Cerebellar nuclear complex (tissue), 1 donor: ENCODE data around the gene CHST14.

Source experiments
- DNase-seq, 2 experiments: peaks; one replicate each; lab custom pipeline; 2025; lab: John Stamatoyannopoulos, UW

The CHST14 gene

DNA sequence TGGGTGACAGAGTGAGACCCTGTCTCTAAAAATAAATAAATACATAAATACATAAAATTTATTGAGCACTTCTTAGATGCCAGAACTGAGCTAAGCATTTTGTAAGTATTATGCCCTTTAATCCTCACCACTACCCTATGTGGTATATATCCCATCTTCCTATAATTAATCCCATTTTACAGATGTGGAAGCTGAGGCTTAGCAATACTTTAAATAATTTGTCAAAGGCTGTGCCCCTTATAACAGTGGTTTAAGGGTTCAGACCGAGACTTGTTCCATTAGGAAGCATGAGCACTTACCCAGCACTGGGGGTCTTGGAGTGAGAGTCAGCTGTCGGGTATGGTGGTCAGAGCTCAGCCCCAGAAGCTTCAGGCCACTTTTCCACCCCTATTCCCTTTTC lies 7.5 kb upstream of the CHST14 start:
- DNase-seq = no peak

DNA sequence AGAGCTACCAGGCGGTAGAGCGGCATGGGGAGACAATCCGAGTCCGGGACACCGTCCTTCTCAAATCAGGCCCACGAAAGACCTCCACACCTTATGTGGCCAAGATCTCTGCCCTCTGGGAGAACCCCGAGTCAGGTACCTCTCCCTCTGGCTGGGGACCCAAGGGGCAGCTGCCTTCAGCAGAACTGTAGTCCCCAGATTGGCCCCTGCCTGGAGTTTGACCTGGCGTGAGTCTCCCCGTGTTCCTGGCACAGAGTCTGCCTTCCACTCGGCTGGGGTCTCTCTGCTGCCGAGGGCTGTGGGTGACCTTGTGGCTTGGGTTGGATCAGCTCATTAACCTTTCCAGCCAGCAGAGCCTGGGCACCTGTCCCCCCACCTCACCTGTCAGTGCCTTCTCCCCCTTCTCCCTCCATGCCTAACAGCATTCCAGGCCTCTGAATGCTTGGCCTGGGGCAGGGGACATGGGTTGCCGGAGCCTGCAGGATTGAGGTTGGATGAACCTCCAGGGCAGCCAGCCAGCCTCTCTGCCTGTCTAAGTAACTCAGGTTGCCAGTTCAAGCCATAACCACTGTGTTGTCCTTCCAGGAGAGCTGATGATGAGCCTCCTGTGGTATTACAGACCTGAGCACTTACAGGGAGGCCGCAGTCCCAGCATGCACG lies 6.8 kb upstream of the CHST14 start:
- no peak for DNase-seq

DNA sequence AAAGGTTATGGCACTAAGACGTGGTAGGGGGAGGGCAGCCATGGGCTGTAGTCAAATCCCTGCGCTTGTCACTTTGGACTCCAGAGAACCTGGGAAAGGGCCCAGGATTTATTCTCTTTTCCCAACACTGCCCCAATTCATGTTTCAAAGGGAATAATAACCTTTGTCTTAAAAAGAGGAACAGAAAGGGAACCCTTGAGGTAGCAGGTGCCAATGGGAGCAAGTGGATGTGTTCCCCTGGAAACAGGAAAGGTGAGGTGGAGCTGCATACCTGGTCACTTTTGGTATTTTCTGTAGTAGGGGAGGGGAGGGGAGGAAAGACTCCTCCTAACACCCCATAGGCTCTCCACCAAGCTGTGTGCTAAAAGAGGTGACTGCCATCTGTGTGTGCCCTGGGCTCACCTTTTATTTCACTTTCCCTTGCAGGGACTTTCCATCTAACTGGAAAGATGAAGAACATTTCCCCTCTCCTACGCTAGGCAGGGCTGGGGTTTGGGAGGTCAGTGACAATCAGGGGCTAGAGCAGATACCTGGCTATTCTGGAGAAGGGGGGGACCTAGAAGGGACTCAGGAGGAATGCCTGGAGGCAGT lies 6.1 kb upstream of the CHST14 start:
- DNase-seq = no peak

DNA sequence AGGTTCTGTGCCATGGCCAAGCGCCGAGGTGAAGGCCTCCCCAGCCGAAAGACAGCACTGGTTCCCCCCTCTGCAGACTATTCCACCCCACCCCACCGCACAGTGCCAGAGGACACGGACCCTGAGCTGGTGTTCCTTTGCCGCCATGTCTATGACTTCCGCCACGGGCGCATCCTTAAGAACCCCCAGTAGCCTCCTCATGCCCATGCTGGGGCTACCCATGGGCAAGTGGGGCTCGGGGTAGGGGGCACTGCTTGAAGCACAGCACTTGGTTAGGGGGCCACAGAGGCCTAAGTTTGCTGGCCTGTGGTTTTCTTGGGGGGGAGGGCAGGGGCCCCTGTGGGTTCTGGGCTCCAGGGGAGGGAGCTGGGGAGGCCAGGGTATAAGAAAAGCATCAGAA lies 4.8 kb upstream of the CHST14 start:
- DNase-seq = no peak

DNA sequence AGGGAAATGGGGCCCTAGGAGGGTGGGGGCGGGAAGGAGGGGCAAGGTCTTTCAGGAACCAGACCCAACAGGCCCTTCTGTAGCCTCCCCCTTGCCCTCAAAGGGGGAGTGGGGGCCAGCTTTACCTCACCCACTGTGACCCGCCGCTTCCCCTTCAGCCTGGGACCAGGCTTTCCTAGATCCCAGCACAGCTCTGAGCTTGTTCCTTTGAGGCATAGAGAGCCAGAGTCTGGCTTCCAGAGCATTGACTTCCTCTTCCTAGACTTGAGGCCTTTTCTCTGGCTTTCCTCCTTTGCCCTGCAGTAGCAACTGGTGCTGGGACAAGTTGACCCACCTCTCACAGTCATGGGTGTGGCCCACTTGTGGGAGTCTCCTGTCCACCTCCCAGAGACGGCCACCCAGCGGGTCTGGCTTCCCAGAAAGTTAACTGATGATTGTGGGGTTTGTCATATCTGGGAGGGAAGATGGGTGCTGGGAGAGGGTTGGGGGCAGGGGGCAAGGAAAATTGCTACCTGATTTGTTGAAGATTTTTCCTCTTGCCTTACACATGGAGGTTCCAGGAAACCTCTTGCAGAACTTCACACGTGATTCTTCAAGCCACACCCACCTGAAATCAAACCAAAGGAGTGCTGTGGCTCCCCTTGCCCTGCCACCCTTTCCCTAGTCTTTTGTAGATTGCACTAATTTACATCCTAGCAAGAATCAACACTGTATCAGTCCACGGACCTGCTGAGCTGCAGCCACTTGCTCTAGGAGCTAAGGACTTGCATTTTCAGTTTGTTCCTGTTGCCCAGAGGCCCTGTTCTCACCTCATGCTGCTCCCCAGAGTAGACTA lies 4.1 kb upstream of the CHST14 start:
- no peak for DNase-seq

DNA sequence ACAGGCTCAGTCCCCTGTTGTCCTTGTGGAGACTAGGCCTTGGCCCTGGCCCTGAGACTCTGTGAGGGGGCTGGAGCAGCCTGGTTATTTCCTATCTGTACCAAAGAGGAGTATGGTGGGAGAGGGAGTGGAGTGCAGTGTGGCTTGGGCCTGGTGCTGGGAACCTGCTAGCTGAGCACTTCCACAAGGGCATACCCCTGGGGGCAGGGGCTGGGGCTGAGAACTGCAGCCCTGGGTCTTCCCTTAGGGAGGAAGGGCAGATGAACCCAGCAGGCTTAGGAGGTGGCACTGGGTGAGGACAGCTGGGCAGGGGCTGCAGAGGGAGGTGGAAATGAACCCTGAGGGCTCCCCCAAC lies 3.5 kb upstream of the CHST14 start:
- no peak for DNase-seq

DNA sequence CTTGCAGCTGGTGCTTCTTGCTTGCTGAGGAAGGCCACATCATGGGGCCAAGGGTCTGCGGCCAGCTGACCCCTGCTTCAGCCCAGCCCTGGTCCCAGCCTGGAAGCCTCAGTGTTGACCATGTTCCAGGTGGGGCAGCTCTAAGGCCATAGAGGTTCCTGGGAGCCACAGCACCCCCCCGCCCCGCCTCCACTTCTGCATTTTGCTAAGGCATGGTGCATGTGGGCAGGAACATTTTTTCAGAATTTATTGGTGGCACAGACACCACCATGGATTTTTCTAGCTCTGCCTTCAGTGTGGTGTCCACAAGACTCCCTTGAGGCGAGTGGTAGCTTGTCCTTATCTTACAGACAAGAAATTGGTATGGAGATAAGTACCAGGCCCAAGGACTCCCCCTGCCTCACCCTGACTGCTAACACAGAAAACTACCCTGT lies 1.9 kb upstream of the CHST14 start:
- no peak for DNase-seq

DNA sequence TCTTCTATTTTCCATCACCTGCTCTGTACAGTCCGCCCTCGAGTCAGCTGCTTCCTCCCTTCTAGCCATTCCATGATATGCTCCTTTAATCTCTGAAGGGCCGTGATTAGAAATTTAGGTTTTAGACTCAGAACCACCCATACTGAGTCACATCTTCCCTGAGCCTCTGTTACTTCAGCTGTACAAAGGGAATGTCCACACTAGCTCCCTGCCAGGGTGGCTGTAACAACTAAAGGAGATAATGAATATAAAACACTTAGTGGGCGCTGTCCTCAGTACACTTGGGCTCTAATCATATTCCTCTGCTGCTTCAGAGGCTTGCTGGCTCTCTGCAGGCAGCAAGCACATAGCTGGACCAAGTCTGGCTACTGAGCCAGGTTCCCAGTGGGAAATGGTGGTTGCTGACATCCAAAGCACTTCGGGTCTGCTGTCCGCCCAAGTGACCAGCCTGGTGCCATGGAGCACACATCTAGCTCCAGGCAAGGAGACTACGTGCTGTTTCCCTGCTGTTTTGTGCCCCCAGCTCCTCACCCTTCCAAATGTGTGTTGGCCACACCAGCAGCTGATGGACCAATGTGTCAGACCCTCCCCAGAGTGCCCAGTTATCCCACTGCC lies 901 bp upstream of the CHST14 start:
- no peak for DNase-seq

DNA sequence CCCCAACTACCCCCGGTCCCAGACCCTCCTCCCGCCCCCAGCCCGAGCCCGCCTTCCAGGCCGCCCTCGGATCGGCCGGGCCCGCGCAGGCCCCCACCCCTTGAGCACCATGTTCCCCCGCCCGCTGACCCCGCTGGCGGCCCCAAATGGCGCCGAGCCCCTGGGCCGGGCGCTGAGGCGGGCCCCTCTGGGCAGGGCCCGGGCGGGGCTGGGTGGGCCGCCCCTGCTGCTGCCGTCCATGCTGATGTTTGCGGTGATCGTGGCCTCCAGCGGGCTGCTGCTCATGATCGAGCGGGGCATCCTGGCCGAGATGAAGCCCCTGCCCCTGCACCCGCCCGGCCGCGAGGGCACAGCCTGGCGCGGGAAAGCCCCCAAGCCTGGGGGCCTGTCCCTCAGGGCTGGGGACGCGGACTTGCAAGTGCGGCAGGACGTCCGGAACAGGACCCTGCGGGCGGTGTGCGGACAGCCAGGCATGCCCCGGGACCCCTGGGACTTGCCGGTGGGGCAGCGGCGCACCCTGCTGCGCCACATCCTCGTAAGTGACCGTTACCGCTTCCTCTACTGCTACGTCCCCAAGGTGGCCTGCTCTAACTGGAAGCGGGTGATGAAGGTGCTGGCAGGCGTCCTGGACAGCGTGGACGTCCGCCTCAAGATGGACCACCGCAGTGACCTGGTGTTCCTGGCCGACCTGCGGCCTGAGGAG lies 472 bp downstream of the CHST14 start:
- no peak for DNase-seq

DNA sequence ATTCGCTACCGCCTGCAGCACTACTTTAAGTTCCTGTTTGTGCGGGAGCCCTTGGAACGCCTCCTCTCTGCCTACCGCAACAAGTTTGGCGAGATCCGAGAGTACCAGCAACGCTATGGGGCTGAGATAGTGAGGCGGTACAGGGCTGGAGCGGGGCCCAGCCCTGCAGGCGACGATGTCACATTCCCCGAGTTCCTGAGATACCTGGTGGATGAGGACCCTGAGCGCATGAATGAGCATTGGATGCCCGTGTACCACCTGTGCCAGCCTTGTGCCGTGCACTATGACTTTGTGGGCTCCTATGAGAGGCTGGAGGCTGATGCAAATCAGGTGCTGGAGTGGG lies 995 bp downstream of the CHST14 start:
- no peak for DNase-seq

DNA sequence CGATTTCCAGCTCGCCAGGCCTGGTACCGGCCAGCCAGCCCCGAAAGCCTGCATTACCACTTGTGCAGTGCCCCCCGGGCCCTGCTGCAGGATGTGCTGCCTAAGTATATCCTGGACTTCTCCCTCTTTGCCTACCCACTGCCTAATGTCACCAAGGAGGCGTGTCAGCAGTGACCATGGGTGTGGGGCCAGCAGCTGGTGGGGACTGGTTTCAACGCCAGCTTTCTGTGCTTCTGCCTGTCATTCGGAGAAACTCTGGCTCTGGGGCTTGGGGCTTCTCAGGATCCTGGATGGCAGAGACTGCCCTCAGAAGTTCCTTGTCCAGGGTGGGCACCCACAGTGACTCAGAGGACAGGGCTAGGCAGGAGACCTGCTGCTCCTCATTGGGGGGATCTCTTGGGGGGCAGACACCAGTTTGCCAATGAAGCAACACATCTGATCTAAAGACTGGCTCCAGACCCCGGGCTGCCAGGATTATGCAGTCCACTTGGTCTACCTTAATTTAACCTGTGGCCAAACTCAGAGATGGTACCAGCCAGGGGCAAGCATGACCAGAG lies 1.5 kb downstream of the CHST14 start:
- DNase-seq = no peak

DNA sequence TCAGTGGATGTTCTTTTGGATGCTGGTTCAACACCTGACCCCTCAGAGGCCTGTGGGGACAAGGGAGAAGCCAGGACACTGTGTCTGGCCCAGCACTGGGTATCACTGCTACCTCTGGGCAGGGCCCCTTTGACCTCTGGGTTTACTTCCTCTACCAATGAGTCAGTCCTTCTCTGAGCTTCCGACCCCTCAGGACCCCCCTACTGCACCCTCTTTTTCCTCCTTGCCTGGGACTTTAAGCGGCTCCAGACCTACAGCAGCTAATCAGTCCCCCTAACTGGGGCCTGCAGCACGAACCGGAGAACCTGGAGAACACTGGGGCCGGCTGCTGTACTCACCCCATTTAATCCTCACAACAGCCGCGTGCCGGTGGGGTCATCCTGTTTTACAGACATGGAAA lies 3.8 kb downstream of the CHST14 start:
- DNase-seq = no peak

DNA sequence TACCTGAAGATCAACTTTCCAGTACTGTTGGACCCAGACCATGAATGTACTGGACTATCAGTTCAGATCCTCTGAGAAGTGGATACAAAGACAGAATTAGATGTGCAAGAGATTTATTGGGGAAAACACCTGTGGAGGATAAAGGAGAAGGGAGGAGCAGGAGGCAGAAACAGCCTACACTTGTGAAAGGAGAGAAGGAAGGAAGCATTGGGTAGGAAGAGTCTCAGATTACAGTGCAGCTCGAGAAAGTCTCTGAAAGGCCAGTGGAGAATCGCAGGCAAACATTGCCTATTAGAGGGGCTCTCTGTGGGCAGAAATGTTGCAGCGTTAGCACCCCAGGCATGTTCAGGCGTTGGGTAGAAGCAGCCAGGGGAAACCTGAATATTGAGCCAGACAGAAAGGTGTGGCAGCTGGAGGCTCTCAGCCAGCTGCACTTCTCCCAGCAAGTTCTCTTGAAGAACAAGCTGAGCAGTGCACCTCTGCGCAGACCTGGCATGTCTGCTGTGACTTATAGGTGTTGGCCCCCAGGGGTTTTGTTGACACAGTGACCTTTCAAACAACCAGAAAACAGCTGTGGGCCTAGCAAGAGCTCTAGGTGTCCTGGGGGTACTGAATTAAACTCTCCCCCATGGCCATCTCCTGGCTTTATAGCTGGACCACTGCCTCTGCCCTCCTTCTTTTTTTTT lies 7.0 kb downstream of the CHST14 start:
- DNase-seq = no peak

DNA sequence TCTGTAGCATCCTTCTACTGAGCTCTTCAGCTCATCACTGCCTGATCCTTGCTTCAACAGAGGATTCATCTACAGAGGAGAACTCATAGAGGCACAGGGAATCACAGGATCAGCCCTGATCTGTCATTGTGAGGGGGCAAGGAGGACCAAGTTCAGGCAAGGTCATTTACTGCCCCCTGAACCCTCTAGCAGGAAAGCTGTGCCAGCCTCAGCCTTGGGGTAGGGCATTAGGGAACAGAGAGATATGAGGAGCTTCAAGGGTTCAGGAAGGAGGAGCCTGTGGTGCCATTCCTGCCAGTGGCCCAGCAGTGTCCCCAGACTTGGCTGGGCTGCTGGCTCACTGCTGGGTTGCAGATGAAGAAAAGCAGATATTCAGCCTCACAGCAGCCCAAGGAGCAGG lies 8.2 kb downstream of the CHST14 start:
- DNase-seq = no peak

DNA sequence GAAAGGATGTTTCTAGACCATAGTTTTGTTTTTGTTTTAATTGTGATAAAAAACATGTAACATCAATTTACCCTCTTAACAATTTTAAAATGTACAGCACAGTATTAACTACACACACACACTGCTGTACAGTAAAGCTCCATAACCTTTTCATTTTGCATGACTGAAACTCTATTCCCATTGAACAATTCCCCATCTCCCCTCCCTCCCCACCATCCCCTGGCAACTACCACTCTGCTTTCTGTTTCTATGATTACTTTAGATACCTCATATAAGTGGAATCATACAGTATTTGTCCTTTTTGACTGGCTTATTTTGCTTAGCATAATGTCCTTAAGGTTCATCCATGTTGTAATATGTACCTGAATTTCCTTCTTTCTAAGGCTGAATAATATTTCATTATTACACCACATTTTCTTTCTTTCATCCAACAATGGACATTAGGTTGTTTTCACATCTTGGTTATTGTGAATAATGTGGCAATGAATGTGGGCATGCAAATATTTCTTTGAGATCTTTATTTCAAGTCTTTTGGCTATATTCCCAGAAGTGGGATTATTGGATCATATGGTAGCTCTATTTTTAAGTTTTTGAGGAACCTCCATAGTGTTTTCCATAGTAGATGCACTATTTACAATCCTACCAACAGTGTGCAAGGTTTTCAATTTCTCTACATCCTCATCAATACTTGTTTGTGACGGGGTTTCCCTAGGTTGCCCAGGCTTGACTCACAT lies 10.7 kb downstream of the CHST14 start:
- no peak for DNase-seq

DNA sequence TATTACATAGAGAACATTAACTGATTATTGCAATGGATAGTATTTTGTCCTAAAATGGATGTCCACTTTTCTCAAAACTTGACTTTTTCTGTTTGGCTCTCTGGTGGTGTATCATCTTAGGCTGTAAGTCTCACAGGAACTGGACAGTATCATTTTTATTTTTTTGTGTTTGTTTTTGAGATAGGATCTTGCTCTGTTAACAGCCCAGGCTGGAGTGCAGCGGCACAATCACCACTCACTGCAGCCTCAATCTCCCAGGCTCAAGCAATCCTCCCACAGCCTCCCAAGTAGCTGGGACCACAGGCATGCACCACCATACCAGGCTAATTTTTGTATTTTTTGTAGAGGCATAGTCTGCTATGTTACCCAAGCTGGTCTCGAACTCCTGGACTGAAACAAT lies 13.1 kb downstream of the CHST14 start:
- DNase-seq = no peak

DNA sequence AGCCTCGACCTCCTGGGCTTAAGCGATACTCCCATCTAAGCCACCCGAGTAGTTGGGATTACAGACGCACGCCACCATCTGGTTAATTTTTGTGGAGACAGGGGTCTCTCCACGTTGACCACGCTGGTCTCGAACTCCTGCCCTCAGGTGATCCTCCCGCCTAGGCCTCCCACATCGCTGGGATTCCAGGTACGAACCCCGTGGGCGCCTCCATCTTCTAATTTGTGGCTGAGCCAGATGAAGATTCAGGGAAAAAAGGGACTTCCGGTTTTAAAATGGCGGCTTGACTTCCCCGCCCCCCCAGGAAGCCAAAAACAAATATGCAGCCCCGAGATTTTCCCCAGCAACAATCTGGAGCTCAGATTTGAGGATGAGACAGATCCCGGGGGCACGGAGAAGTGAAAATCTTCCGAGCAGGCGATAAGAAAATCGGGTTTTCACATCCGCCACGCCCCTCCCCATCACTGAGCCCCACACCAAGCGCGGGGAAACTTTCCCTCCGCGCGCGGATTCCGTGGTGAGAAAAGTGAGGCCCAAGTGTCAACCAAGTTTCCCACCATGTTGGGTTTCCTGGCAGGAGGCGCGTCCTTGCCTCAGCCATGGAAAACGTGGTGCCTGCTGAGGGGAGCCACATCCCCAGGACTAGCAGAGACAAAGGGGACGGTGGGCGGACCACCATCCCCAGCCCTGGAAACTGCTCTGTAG lies 15.4 kb downstream of the CHST14 start:
- no peak for DNase-seq

DNA sequence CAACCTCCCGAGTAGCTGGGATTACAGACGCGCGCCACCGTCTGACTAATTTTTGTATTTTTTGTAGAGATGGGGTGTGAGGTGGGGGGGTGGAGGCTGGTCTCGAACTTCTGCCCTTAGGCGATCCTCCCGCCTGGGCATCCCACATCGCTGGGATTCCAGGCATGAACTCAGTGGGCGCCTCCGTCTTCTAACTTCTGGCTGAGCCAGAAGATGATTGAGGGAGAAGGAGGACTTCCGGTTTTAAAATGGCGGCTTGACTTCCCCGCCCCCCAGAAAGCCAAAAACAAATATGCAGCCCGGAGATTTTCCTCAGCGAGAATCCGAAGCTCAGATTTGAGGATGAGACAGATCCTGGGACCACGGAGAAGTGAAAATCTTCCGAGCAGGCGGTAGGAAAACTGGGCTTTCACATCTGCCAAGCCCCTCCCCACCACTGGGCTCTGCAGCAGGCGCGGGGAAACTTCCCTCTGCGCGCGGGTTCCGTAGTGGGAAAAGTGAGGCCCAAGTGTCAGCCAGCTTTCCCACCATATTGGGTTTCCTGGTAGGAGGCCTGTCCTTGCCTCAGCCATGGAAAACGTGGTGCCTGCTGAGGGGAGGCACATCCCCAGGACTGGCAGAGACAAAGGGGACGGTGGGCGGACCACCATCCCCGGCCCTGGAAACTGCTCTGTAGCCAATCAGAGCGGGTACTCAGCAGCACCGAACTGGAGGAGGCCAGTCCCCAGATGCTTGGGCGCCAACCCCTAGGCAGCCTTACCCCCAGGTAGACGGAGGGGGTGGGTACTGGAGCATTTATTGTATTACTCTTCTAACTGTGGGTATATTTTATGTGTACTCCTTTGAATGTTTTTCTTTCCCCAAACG lies 17.3 kb downstream of the CHST14 start:
- DNase-seq = no peak
